Measurements from ENCODE around the gene PLA2G2F. TPM values are rescaled to one million over a fixed set of nuclear protein-coding genes. Genes with fewer than 3 reads are reported as not detected.

PLA2G2F gene
- total RNA-seq, 1 experiment from 2014 or later: not detected

- no peaks in the 10 kb centered on the region; the same call in 1 of the 2 replicates for H3K4me1 ChIP-seq (ENCODE audit: control insufficient read depth, insufficient read depth, low read length)
- no peak overlapping the region for H3K4me3 ChIP-seq (ENCODE audit: low read depth in 2 of 2, low read length in 2 of 2)
- no peaks in the 10 kb centered on the region for H3K27me3 ChIP-seq (ENCODE audit: control insufficient read depth, insufficient read depth, low read length)
- ATAC-seq (no peak), DNase-seq (ENCODE audit: low read depth, low spot score) (no peak)
- no peaks in the 10 kb centered on the region for H3K9me3 ChIP-seq (ENCODE audit: control insufficient read depth, insufficient read depth, low read depth, low read length)
- H3K27ac ChIP-seq (ENCODE audit: low read length): no peak overlapping the region
- TF ChIP-seq SIN3A (IDR thresholded peaks at IDR 0.05; ENCODE audit: borderline replicate concordance, insufficient read depth, low read depth, low read length): no peak
- TF ChIP-seq TCF7L2 (IDR thresholded peaks at IDR 0.05; ENCODE audit: low read depth, low read length): no peak
- TF ChIP-seq REST (IDR thresholded peaks at IDR 0.05; ENCODE audit: insufficient read depth in 1 of 2, low read depth in 2 of 2, low read length in 1 of 2): no peak
- no peak for TF ChIP-seq POLR2AphosphoS5 (IDR thresholded peaks at IDR 0.05; ENCODE audit: low read depth, low read length)
- CTCF ChIA-PET: no interaction called here
- no TSS peak for BruUV-seq (replicated peaks)
- H3K36me3 ChIP-seq (ENCODE audit: control insufficient read depth, insufficient read depth, low read length): no peaks in the 10 kb centered on the region
- intact Hi-C loops (cut with micrococcal nuclease; ENCODE audit: unreplicated experiment): no loop called here
- POLR2A ChIA-PET: no interaction called here
- in situ Hi-C loops (cut with HindIII; ENCODE audit: low pct_unique_long_range_greater_than_20kb, low sequenced_read_pairs): no loop called here
Observed at GRCh38 chr1:20167126-20167525, 28.0 kb downstream of the PLA2G2F start.

GRCh38 chr1:20168564-20169491, 29.7 kb downstream of the PLA2G2F start:
- ATAC-seq (no peak), DNase-seq (ENCODE audit: low read depth, low spot score) (no peak)
- no peaks in the 10 kb centered on the region for H3K27me3 ChIP-seq (ENCODE audit: control insufficient read depth, insufficient read depth, low read length)
- H3K9me3 ChIP-seq (ENCODE audit: control insufficient read depth, insufficient read depth, low read depth, low read length): no peaks in the 10 kb centered on the region
- no TSS peak for BruUV-seq (replicated peaks)
- intact Hi-C loops (cut with micrococcal nuclease; ENCODE audit: unreplicated experiment) (no loop called here), in situ Hi-C loops (cut with HindIII; ENCODE audit: low pct_unique_long_range_greater_than_20kb, low sequenced_read_pairs) (no loop called here)
- no peak for TF ChIP-seq TCF7L2 (IDR thresholded peaks at IDR 0.05; ENCODE audit: low read depth, low read length)
- TF ChIP-seq CTCF (IDR thresholded peaks at IDR 0.05): no peak
- TF ChIP-seq POLR2AphosphoS5 (IDR thresholded peaks at IDR 0.05; ENCODE audit: low read depth, low read length): no peak
- TF ChIP-seq SIN3A (IDR thresholded peaks at IDR 0.05; ENCODE audit: borderline replicate concordance, insufficient read depth, low read depth, low read length): no peak
- TF ChIP-seq REST (IDR thresholded peaks at IDR 0.05; ENCODE audit: insufficient read depth in 1 of 2, low read depth in 2 of 2, low read length in 1 of 2): no peak
- ChIA-PET CTCF (no interaction called here), POLR2A (no interaction called here)
- H3K4me1 ChIP-seq (ENCODE audit: control insufficient read depth, insufficient read depth, low read length): no peaks in the 10 kb centered on the region; the same call in 1 of the 2 replicates
- H3K36me3 ChIP-seq (ENCODE audit: control insufficient read depth, insufficient read depth, low read length): no peaks in the 10 kb centered on the region
- H3K4me3 ChIP-seq (ENCODE audit: low read depth in 2 of 2, low read length in 2 of 2): no peak overlapping the region
- no peak overlapping the region for H3K27ac ChIP-seq (ENCODE audit: low read length)
